NB4 (cell line): ENCODE data around the gene DEXI.

Source experiments
- POLR2A ChIP-seq: IDR thresholded peaks from 2 replicates; pipeline ENCODE4 v1.6.1; 2011; ENCODE audit warnings: mild to moderate bottlenecking; ENCODE audit not compliant: insufficient read length; ENCODE audit errors: extremely low read depth
- TF ChIP-seq, protein P1 (sequence below): IDR thresholded peaks from one replicate; pipeline ENCODE4 v1.5.1; 2012; ENCODE audit warnings: low read depth, low read length

DNA sequence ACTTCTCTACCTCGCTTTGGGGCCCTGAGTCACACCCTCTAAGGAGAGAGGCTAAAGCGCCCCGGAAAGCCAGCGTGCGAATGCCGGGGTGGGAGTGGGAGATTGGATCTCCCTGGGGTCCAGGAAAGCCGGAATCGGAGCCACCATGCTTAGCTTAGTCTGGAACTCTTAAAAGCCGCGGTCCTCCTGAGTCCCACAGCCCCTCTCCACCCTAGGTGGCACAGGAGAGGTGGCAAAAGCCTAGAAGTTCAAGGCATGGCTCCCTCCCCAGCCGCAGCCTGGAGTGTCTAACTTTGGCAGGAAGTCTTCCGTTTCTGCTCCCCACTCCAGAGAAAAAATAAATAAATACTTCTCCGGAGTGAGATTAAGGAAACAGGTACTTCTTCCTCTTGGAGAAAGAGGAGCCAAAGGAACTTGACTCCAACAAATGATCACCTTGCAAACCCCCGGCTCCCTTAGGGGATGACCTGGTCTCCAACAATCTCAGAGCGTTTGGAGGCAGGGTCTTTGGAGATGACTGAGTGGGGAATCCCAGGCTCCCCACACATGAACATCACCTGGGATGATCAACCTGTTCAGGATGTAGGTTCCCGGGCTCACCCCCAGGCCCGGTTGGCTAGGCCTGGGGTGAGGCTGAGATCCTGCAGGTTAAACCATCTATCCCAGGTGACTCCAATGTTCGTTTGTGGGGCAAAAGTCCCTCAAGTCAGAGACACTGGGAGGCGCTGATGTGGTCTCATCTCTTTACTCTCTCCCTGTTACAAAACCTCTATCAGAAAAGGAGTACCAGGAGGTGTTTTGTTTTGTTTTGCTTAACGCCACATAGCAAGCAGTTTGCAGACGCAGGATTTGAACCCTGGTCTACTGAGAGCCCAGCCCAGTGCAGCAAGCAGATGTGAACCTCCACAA is 62.3 kb downstream of the DEXI start:
- TF ChIP-seq, protein P1, sequence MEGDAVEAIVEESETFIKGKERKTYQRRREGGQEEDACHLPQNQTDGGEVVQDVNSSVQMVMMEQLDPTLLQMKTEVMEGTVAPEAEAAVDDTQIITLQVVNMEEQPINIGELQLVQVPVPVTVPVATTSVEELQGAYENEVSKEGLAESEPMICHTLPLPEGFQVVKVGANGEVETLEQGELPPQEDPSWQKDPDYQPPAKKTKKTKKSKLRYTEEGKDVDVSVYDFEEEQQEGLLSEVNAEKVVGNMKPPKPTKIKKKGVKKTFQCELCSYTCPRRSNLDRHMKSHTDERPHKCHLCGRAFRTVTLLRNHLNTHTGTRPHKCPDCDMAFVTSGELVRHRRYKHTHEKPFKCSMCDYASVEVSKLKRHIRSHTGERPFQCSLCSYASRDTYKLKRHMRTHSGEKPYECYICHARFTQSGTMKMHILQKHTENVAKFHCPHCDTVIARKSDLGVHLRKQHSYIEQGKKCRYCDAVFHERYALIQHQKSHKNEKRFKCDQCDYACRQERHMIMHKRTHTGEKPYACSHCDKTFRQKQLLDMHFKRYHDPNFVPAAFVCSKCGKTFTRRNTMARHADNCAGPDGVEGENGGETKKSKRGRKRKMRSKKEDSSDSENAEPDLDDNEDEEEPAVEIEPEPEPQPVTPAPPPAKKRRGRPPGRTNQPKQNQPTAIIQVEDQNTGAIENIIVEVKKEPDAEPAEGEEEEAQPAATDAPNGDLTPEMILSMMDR, result no peak
- TF ChIP-seq POLR2A, result no peak
